RPMI7951 (cell line): Measurements from ENCODE around the gene TNK1. TPM values are rescaled to one million over a fixed set of nuclear protein-coding genes. Genes with fewer than 3 reads are reported as not detected.
"Not testable (repeated sequence)": the region's sequence is repeated elsewhere in the genome, so short reads cannot be mapped to it uniquely, and the experiment has no call there.

Experiments used
- DNase-seq: peaks from one replicate; pipeline ENCODE4 v3.0.0-alpha.2; 2012; ENCODE audit warnings: low read depth
- total RNA-seq: library from RNA; depleted of rRNA; stranded (reverse); fragments of >200 nt; shearing (Covaris generic); gene quantifications from 2 replicates; pipeline ENCODE4 v1.2.3, GENCODE V29; 2014; rRNA removed

TNK1 gene
- 0.60 and 0.78 TPM in 2 replicates for total RNA-seq

- DNase-seq: no peak
Measured at GRCh38 chr17:7380855-7381683, at the start of gene TNK1. TSS of gene TNK1 (plus strand) at chr17:7381089. CDS start at chr17:7382927, 1,838 bp downstream.

- DNase-seq: no peak
Measured at GRCh38 chr17:7332111-7332510, 48.8 kb upstream of the TNK1 start.

- not testable (repeated sequence) for DNase-seq
Measured at GRCh38 chr17:7332600-7333069, 48.3 kb upstream of the TNK1 start.

DNA sequence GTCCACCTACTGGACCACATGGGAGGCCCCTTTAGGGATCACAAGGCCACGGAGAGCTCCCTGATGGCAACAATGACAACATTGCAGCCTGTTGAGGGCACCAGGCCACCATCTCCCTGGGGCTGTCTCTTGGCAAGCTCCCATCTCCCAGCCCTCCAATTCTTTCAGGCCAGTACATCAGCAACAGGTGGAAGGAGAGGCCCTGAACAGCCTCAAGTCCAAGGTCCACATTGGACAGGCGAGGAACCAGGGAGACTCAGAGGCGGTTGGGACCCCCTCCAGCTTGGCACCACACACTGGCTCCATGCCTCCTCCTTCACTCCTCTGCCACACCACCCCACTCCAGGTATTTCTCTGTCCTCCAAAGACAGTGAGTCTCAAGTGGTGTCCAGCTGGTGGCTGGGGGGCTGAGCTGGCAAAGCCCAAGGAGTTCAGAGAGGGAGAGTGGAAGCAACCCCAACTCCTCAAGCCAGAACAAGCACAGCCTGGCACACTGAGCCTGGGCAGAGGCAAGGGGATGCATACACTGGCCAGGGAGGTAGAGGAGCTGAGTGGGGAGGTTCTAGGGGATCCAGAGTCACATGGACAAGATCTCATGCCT lies 45.9 kb upstream of the TNK1 start:
- DNase-seq: no peak

DNA sequence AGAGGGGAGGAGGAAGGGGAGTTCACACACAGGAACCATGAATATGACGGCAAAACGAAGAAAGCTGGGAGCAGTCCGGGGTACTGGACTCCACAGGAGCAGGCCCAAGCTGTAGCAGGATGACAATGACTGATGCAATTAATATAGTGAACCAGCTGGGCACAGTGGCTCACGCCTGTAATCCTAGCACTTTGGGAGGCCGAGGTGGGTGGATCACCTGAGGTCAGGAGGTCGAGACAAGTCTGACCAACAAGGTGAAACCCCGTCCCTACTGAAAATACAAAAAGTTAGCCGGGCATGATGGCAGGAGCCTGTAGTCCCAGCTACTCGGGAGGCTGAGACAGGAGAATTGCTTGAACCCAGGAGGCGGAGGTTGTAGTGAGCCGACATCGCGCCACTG lies 45.1 kb upstream of the TNK1 start:
- DNase-seq: not testable (repeated sequence)

DNA sequence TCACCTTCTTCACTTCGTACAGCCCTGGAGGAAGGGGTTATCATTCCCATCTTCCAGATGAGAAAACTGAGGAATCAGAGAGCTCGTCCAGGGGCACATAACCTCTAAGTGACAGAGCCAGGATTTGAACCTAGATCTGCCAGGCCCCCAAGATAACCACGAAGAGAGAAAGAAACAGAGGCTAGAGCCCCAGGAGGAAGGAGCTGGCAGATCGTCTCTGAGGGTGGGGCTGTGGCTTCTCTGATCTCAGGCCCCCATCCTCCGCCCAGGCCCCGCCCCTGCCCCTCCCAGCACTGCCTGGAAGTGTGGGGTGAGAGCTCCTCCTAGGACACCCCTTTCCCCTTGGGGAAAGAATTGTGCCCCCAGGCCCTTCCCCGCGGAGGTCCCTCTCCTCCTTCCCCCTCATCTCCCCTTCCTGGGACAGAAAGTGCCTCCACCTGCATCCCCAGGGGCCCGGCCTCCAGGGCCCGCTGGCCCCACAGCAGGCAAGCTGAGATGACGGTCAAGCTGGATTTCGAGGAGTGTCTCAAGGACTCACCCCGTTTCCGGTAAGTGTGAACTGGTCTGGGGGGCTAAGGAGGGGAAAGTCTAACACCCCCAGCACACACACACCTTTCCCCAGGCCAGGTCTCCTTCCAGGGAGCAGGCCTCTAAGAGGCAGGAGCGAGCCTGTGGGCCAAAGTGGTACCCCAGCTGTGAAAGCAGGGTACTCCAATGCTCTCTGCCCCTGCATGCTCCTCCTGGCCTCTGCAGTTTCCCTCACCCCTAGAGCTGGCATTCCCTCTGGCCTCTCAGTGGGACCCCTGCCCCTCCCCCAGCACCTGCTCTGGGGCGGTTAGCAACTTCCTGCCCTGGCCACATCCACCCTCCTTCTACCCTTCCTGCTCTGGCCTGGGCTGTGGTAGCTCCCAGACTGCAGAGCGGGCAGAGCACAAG lies 44.4 kb upstream of the TNK1 start, which contains the start of gene ACAP1:
ACAP1 (plus strand) TSS at position 290 of the 936 bp plus-strand sequence; CDS start at position 496, 206 bp downstream.
- no peak for DNase-seq

DNA sequence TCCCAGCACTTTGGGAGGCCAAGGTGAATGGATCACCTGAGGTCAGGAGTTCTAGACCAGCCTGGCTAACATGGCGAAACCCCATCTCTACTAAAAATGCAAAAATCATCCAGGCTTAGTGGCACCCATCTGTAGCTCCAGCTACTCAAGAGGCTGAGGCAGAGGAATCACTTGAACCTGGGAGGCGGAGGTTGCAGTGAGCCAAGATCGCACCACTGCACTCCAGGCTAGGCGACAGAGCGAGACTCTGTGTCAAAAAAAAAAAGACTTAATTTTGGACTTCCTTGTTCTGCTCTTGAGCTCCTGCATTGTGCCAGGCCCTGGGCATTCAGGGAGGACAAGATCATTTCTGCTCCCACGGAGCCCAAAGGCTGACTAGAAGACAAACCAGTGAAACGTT lies 43.3 kb upstream of the TNK1 start:
- not testable (repeated sequence) for DNase-seq

- peak; percentile 17 for DNase-seq
Measured at GRCh38 chr17:7340179-7340578, 40.7 kb upstream of the TNK1 start.

- no peak for DNase-seq
Measured at GRCh38 chr17:7341842-7342241, 39.0 kb upstream of the TNK1 start.

DNA sequence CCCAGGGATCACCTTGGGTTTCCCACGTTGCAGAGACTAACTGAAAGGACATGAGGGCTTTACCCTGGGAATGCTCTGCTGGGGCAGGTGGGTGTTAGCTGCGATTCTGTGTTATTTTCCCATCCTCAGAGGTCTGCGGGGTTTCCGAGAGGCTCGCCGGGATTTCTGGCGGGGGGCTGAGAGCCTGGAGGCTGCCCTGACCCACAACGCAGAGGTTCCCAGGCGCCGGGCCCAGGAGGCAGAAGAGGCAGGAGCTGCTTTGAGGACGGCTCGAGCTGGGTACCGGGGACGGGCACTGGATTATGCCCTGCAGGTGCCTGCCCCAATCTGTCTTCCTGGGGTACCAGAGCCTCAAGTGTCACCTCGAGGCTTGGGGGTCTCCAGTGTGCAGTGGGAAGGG lies 37.6 kb upstream of the TNK1 start:
- DNase-seq: no peak

DNA sequence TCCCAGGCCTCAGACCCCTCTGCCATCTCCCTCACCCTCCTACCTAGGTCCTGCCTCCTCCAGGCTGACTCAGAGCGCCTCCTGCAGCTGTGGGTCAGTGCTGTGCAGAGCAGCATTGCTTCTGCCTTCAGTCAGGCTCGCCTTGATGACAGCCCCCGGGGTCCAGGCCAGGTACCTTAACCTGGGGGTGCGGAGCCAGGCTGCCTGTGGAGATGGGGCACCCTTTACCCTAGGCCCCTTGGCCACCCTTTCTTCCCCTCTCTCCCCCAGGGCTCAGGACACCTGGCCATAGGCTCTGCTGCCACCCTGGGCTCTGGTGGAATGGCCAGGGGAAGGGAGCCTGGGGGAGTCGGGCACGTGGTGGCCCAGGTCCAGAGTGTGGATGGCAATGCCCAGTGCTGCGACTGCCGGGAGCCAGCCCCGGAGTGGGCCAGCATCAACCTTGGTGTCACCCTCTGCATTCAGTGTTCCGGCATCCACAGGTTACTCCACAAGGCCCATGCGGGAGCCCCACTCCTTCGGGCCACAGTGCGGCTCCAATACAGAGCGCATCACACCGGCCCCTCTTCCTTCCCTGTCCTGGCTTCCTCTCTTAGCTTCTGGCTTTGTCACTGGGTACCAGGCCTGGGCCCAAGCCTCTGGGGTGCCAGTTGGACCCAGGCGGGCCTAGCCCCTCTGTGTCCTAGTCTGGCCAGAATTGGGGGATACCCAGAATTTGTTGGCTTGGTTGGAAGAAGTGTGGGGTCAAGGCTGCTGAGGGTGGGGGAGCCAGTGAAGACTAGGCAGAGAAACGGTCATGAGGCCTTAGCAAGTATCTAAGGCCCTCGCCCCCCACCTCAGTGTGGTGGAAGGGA lies 33.9 kb upstream of the TNK1 start:
- no peak for DNase-seq

DNA sequence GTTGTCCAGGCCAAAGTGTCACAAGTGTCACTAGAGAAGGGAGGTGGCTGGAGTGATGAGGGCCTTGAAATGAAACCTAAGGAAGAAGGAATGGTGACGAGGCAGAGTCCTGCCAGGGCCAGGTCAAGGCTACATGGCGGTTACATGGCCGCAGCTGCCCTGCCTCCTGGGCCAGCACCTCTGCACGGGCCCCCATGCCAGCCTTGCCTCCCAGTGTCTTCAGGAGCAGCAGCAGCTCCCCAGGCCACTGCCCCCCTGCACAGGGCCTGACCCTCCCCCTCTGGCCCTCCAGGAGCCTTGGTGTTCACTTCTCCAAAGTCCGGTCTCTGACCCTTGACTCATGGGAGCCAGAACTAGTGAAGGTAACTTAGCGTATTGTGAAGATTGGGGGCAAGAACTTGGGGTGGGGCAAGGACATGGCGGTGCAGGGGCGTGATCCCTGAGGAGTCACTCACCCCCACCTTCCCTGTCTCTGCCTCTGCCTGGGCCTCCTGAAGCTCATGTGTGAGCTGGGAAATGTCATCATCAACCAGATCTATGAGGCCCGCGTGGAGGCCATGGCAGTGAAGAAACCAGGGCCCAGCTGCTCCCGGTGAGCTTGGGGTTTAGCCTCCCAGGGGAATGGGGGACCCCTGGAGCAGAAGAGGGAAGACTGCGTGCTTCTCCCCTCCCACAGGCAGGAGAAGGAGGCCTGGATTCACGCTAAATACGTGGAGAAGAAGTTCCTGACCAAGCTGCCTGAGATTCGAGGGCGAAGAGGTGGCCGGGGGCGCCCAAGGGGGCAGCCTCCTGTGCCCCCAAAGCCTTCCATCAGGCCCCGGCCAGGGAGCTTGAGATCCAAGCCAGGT lies 33.0 kb upstream of the TNK1 start:
- no peak for DNase-seq

DNA sequence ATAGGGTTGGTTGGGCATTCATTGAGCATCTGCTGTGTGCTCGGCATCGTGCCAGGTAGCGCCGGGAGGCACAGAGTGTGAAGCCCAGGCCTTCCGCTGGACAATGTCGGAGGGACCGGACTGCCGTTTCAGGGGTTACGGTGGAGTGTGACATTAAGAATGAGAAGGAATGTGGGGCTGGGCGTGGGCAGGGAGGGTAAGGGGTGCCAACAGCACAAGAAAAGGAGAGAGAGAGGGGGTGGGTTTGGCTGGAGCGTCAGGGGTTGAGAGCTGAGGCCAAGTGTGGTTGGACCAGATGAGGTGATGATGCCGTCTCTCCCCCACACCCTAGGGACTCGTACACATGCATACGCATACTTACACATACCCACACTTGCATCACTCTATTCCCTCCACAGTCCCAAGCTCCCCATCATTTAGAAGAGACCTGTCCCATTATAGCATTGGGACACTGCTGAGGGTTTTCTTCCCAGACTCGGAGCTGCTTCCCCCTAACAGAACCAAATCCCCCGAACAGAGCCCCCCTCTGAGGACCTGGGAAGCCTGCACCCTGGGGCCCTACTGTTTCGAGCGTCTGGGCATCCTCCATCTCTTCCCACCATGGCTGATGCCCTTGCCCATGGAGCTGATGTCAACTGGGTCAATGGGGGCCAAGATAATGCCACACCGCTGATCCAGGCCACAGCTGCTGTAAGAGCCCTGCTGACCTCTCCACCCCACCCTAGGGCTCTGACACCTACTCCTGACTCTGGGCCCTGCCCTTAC lies 32.2 kb upstream of the TNK1 start:
- no peak for DNase-seq

DNA sequence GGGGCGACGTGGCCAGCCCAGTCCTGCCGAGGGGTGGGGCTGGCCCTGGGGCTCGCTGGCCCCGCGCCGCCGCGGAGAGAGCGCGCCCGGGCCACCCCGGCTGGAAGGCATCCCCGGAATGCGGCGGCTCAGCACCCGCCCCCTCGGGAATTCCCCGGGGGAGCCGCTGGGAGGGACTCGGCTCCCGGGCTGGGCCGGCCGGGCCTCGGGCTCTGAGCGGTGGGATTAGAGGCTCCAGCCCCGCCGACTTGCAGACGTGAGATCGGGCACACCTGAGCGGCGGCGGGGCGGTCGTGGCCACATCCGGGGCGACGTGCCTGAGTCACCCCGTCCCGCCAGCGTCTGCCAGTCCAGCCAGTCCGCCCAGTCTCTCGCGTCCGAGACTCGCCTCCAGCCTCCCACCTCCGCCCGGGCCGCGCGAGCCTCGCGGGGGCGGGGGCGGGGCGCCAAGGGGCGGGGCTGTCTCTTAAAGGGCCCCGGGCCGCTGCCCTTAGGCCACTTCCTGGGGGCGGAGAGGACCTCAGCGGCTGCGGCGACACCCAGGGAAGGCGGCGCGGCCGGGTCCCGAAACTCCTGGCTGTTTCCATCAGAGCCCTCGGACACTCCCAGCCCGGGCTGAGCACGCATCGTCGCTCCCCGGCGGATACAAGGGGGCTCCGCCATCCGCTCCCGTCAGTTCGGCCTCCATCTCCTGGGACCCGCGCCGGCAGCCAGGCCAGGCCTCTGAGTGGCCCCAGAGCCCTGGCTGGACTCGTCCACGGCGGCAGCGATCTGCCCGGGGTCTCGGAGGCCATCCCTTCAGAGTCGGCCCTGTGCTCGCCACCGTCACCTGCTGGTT lies 29.0 kb upstream of the TNK1 start, which contains the start of gene KCTD11:
KCTD11 (plus strand) TSS at position 498 of the 838 bp plus-strand sequence.
- peak; percentile 90 for DNase-seq

DNA sequence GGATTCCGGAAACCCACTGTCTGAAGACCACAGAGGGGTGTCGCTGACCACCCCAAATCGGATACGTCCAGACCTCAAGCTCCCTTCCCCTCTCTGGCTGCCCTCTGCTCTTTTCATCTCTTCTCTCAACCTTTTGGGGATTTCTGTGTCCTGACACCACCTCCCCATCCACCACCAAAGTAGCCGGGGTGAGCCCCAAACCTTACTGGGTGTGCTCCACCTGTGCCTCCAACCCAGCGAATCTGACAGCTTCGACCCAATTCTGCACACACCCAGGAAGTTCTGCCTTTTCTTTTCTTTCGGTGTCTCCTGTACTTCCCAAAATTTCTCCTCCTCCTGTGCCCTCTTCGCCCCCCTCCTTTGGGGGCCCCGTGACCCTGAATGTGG lies 28.4 kb upstream of the TNK1 start:
- DNase-seq: no peak

GRCh38 chr17:7352910-7353635 lies 27.8 kb upstream of the TNK1 start:
- DNase-seq: no peak

GRCh38 chr17:7354262-7354843 lies 26.5 kb upstream of the TNK1 start:
- peak; percentile 23 for DNase-seq
